ENCODE measurements around the gene CBLN4. TPM values are rescaled to one million over a fixed set of nuclear protein-coding genes. Genes with fewer than 3 reads are reported as not detected.

The CBLN4 gene
- total RNA-seq (2021; ENCODE audit: unreplicated experiment), result not detected
- not detected in 2 replicates for polyA plus RNA-seq (2012)
- not detected for Bru-seq, nascent RNA
- BruChase-seq, experiment 1, labeled RNA remaining after a 6-hour chase, result not detected
- BruChase-seq, experiment 2, labeled RNA remaining after a 2-hour chase, result not detected
- long read RNA-seq, result 0 reads

DNA sequence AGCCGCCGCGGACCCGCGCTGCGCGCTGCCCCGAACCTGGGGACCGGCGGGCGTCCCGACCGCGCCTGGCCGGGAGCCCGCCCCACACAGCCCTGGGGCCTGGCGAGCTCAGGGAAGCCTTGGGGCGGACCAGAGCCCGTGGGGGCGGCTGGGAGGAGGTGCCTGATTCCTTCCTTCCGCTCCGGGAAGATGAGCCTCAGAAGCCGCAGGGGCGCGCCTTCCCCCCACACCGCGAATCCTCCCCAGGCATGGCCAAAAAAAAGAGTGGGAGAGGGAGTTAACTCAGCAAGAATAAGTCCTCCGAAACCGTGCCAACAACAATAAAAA is at the start of gene CBLN4:
TSS of gene CBLN4 (minus strand) at position 131 of the 327 bp plus-strand sequence. CDS start 1,348 bp downstream, outside the sequence.
- no peaks in the 10 kb centered on the region for H4K20me1 ChIP-seq (ENCODE audit: insufficient read depth)
- CTCF ChIA-PET, result no interaction called here
- no peak within 1 kb of the TSS for H3K9ac ChIP-seq (ENCODE audit: low read length)
- BruUV-seq (replicated peaks), result no TSS peak
- no peaks in the 10 kb centered on the region for H3K4me1 ChIP-seq (ENCODE audit: control insufficient read depth in 1 of 2, insufficient read depth in 2 of 2, low read length in 2 of 2)
- POLR2A ChIA-PET, result no interaction called here
- no peak within 1 kb of the TSS for H2AFZ ChIP-seq (ENCODE audit: low read depth, low read length, poor library complexity, severe bottlenecking)
- no peak for ATAC-seq
- intact Hi-C loops (cut with micrococcal nuclease), result no loop called here
- no peaks in the 10 kb centered on the region for H3K79me2 ChIP-seq (ENCODE audit: insufficient read depth, low read length)
- TF ChIP-seq TCF7L2 (IDR thresholded peaks at IDR 0.05; ENCODE audit: borderline replicate concordance, extremely low read depth, insufficient read depth, insufficient read length) (no peak), SP1 (IDR thresholded peaks at IDR 0.05; ENCODE audit: low read depth) (no peak), YY1 (IDR thresholded peaks at IDR 0.05; ENCODE audit: extremely low read depth, insufficient replicate concordance, low read depth, low read length) (no peak), SRF (IDR thresholded peaks at IDR 0.05; ENCODE audit: low read depth) (no peak), FOSL1 (IDR thresholded peaks at IDR 0.05; ENCODE audit: low read depth) (no peak), POLR2A (IDR thresholded peaks at IDR 0.05; ENCODE audit: borderline replicate concordance, extremely low read depth, insufficient read depth, insufficient read length) (no peak), JUND (IDR thresholded peaks at IDR 0.05) (no peak), ELF1 (IDR thresholded peaks at IDR 0.05; ENCODE audit: borderline replicate concordance, low read depth) (no peak), RAD21 (IDR thresholded peaks at IDR 0.05; ENCODE audit: low read depth) (no peak), POLR2AphosphoS5 (IDR thresholded peaks at IDR 0.05; ENCODE audit: low read depth, low read length) (no peak), MAX (IDR thresholded peaks at IDR 0.05) (no peak), CEBPB (IDR thresholded peaks at IDR 0.05; ENCODE audit: low read depth) (no peak), EGR1 (IDR thresholded peaks at IDR 0.05; ENCODE audit: low read depth) (no peak), SIN3A (IDR thresholded peaks at IDR 0.05; ENCODE audit: low read depth) (no peak), ATF3 (IDR thresholded peaks at IDR 0.05) (no peak), EZH2 (IDR thresholded peaks at IDR 0.05) (no peak)
- TF ChIP-seq, protein P1, sequence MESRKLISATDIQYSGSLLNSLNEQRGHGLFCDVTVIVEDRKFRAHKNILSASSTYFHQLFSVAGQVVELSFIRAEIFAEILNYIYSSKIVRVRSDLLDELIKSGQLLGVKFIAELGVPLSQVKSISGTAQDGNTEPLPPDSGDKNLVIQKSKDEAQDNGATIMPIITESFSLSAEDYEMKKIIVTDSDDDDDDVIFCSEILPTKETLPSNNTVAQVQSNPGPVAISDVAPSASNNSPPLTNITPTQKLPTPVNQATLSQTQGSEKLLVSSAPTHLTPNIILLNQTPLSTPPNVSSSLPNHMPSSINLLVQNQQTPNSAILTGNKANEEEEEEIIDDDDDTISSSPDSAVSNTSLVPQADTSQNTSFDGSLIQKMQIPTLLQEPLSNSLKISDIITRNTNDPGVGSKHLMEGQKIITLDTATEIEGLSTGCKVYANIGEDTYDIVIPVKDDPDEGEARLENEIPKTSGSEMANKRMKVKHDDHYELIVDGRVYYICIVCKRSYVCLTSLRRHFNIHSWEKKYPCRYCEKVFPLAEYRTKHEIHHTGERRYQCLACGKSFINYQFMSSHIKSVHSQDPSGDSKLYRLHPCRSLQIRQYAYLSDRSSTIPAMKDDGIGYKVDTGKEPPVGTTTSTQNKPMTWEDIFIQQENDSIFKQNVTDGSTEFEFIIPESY (IDR thresholded peaks at IDR 0.05; ENCODE audit: extremely low read depth, insufficient replicate concordance, low read length), result no peak
- TF ChIP-seq, protein P2, sequence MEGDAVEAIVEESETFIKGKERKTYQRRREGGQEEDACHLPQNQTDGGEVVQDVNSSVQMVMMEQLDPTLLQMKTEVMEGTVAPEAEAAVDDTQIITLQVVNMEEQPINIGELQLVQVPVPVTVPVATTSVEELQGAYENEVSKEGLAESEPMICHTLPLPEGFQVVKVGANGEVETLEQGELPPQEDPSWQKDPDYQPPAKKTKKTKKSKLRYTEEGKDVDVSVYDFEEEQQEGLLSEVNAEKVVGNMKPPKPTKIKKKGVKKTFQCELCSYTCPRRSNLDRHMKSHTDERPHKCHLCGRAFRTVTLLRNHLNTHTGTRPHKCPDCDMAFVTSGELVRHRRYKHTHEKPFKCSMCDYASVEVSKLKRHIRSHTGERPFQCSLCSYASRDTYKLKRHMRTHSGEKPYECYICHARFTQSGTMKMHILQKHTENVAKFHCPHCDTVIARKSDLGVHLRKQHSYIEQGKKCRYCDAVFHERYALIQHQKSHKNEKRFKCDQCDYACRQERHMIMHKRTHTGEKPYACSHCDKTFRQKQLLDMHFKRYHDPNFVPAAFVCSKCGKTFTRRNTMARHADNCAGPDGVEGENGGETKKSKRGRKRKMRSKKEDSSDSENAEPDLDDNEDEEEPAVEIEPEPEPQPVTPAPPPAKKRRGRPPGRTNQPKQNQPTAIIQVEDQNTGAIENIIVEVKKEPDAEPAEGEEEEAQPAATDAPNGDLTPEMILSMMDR (IDR thresholded peaks at IDR 0.05 in 2 of 3, conservative IDR thresholded peaks at IDR 0.05 in 1 of 3; ENCODE audit: borderline replicate concordance in 1 of 3, insufficient read depth in 1 of 3, low read depth in 2 of 3, low read length in 2 of 3), result no peak
- TF ChIP-seq, protein P3, sequence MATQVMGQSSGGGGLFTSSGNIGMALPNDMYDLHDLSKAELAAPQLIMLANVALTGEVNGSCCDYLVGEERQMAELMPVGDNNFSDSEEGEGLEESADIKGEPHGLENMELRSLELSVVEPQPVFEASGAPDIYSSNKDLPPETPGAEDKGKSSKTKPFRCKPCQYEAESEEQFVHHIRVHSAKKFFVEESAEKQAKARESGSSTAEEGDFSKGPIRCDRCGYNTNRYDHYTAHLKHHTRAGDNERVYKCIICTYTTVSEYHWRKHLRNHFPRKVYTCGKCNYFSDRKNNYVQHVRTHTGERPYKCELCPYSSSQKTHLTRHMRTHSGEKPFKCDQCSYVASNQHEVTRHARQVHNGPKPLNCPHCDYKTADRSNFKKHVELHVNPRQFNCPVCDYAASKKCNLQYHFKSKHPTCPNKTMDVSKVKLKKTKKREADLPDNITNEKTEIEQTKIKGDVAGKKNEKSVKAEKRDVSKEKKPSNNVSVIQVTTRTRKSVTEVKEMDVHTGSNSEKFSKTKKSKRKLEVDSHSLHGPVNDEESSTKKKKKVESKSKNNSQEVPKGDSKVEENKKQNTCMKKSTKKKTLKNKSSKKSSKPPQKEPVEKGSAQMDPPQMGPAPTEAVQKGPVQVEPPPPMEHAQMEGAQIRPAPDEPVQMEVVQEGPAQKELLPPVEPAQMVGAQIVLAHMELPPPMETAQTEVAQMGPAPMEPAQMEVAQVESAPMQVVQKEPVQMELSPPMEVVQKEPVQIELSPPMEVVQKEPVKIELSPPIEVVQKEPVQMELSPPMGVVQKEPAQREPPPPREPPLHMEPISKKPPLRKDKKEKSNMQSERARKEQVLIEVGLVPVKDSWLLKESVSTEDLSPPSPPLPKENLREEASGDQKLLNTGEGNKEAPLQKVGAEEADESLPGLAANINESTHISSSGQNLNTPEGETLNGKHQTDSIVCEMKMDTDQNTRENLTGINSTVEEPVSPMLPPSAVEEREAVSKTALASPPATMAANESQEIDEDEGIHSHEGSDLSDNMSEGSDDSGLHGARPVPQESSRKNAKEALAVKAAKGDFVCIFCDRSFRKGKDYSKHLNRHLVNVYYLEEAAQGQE (IDR thresholded peaks at IDR 0.05; ENCODE audit: low read depth), result no peak
- H3K36me3 ChIP-seq (ENCODE audit: control insufficient read depth in 1 of 2, insufficient read depth in 2 of 2, low read length in 2 of 2), result no peaks in the 10 kb centered on the region
- H3K4me2 ChIP-seq (ENCODE audit: low read length), result no peak within 1 kb of the TSS
- no peak within 1 kb of the TSS for H3K27ac ChIP-seq (ENCODE audit: low read depth, low read length)
- DNase-seq (ENCODE audit: low read depth, low spot score), result no peak
- no peaks in the 10 kb centered on the region for H3K9me2 ChIP-seq (ENCODE audit: insufficient read depth)
- RAD21 ChIA-PET (ENCODE audit: low non-redundant PET in 1 of 2, low total read pairs in 2 of 2, uncharacterized antibody in 2 of 2, unreplicated experiment in 2 of 2), result no interaction called here
- H3K27me3 ChIP-seq (ENCODE audit: insufficient read depth, low read length), result no peaks in the 10 kb centered on the region
- H3K4me3 ChIP-seq (replicated peaks in 1 of 2; ENCODE audit: low read depth in 1 of 2, low read length in 2 of 2), result no peak within 1 kb of the TSS
- H3K9me3 ChIP-seq (ENCODE audit: control insufficient read depth in 1 of 2, insufficient read depth in 1 of 2, low read depth in 1 of 2, low read length in 2 of 2), result peaks cover 4 to 10% of the 10 kb centered on the region in 2 experiments; a peak in 2 of 4 replicates

Data from HCT116 (cell line).